ENCODE data around the gene LAGE3.
A peak's percentile ranks its signal among the peaks of the same experiment; 100 is the strongest.

LAGE3 gene

GRCh38 chrX:154436983-154437752, 41.9 kb downstream of the LAGE3 start, which contains the start of gene GDI1:
Gene GDI1 (plus strand): TSS chrX:154437154. CDS start chrX:154437255, 101 bp downstream.
- in situ Hi-C loops (cut with HindIII; ENCODE audit: low sequenced_read_pairs): no loop called here
- peak; percentile 49 for DNase-seq (ENCODE audit: low read depth, low spot score)
- TF ChIP-seq CTCF (IDR thresholded peaks at IDR 0.05; ENCODE audit: low read depth, low read length): no peak
- H3K4me3 ChIP-seq (ENCODE audit: low read depth, low read length): peak within 1 kb of the TSS; percentile 71

- DNase-seq (ENCODE audit: low read depth, low spot score): peak; percentile 13
- peak overlapping the region; percentile 13 for H3K4me3 ChIP-seq (ENCODE audit: low read depth, low read length)
- no peak for TF ChIP-seq CTCF (IDR thresholded peaks at IDR 0.05; ENCODE audit: low read depth, low read length)
- in situ Hi-C loops (cut with HindIII; ENCODE audit: low sequenced_read_pairs): no loop called here
Measured at GRCh38 chrX:154436374-154436982, 42.6 kb downstream of the LAGE3 start.

GRCh38 chrX:154435171-154435733, 43.8 kb downstream of the LAGE3 start:
- TF ChIP-seq CTCF (IDR thresholded peaks at IDR 0.05; ENCODE audit: low read depth, low read length): no peak
- no peak for DNase-seq (ENCODE audit: low read depth, low spot score)
- no peak overlapping the region for H3K4me3 ChIP-seq (ENCODE audit: low read depth, low read length)
- in situ Hi-C loops (cut with HindIII; ENCODE audit: low sequenced_read_pairs): no loop called here

- in situ Hi-C loops (cut with HindIII; ENCODE audit: low sequenced_read_pairs): no loop called here
Measured at GRCh38 chrX:154434394-154435168, 44.5 kb downstream of the LAGE3 start.

GRCh38 chrX:154433605-154434004, 45.5 kb downstream of the LAGE3 start:
- no peak for TF ChIP-seq CTCF (IDR thresholded peaks at IDR 0.05; ENCODE audit: low read depth, low read length)
- H3K4me3 ChIP-seq (ENCODE audit: low read depth, low read length): no peak overlapping the region
- in situ Hi-C loops (cut with HindIII; ENCODE audit: low sequenced_read_pairs): no loop called here
- no peak for DNase-seq (ENCODE audit: low read depth, low spot score)

More at GRCh38 chrX:154434394-154435168, 44.5 kb downstream of the LAGE3 start:
- DNase-seq (ENCODE audit: low read depth, low spot score): no peak
- no peak for TF ChIP-seq CTCF (IDR thresholded peaks at IDR 0.05; ENCODE audit: low read depth, low read length)
- H3K4me3 ChIP-seq (ENCODE audit: low read depth, low read length): no peak overlapping the region

- no peak for DNase-seq (ENCODE audit: low read depth, low spot score)
- TF ChIP-seq CTCF (IDR thresholded peaks at IDR 0.05; ENCODE audit: low read depth, low read length): no peak
- no peak overlapping the region for H3K4me3 ChIP-seq (ENCODE audit: low read depth, low read length)
- in situ Hi-C loops (cut with HindIII; ENCODE audit: low sequenced_read_pairs): no loop called here
Measured at GRCh38 chrX:154432210-154432609, 46.9 kb downstream of the LAGE3 start.

Data from astrocyte of the spinal cord (primary cell).